Posterior vena cava (tissue), 2 donors: Measurements from ENCODE around the gene RRP12. TPM values are rescaled to one million over a fixed set of nuclear protein-coding genes. Genes with fewer than 3 reads are reported as not detected.

Experiments used
- DNase-seq: peaks from one replicate; pipeline ENCODE4 v3.0.0-alpha.2; 2020; ENCODE audit warnings: low spot score
- intact Hi-C, 2 donors: fragments of 100-400 bp; cut with DNase I; formaldehyde crosslinking; loops; one replicate each; pipeline versions ENCODE4 v1.14.1 to v1.14.2; 2022 to 2023
- total RNA-seq, 2 donors: library from RNA; stranded (reverse); fragmentation: NEBNext Ultra II Directional; extraction: Animal tissue kit (Norgen Biotek cat#: 25700); gene quantifications; one replicate each; pipeline ENCODE4 v1.2.1, GENCODE V29; 2021
- donor health status: DM: yes; HTN: yes; CAD: no.
- donor health status: DM: yes; HTN: yes; CAD: no.

Gene RRP12
- total RNA-seq, 2 donors from 2014 or later = 16.7 to 25.9 TPM

GRCh38 chr10:97373456-97373855 lies 27.7 kb downstream of the RRP12 start:
- intact Hi-C loops = no loop called here
- no peak for DNase-seq

- intact Hi-C loops = no loop called here
- no peak for DNase-seq
These were observed 28.8 kb downstream of the RRP12 start for GRCh38 chr10:97372233-97372875.

- DNase-seq = no peak
- intact Hi-C loops = no loop called here
These were observed 29.4 kb downstream of the RRP12 start for GRCh38 chr10:97371696-97372095.

GRCh38 chr10:97367126-97367649 lies 34.0 kb downstream of the RRP12 start:
- intact Hi-C loops = no loop called here
- DNase-seq = no peak

- no peak for DNase-seq
- intact Hi-C loops = no loop called here
These were observed 34.6 kb downstream of the RRP12 start for GRCh38 chr10:97366572-97366971.

GRCh38 chr10:97365761-97366351 lies 35.3 kb downstream of the RRP12 start:
- intact Hi-C loops = no loop called here

GRCh38 chr10:97363071-97363470 lies 38.1 kb downstream of the RRP12 start:
- no peak for DNase-seq
- intact Hi-C loops = no loop called here

More at GRCh38 chr10:97365761-97366351, 35.3 kb downstream of the RRP12 start:
- DNase-seq = no peak

- intact Hi-C loops = no loop called here
- no peak for DNase-seq
These were observed 38.7 kb downstream of the RRP12 start for GRCh38 chr10:97362310-97363033.

- intact Hi-C loops = no loop called here
- no peak for DNase-seq
These were observed 39.6 kb downstream of the RRP12 start for GRCh38 chr10:97361537-97361901.

- intact Hi-C loops = no loop called here
- DNase-seq = no peak
These were observed 40.2 kb downstream of the RRP12 start for GRCh38 chr10:97360705-97361536.

- DNase-seq = no peak
- intact Hi-C loops = no loop called here
These were observed 42.4 kb downstream of the RRP12 start for GRCh38 chr10:97358781-97359180.

GRCh38 chr10:97358349-97358748 lies 42.8 kb downstream of the RRP12 start:
- DNase-seq = no peak
- intact Hi-C loops = no loop called here

- intact Hi-C loops = no loop called here
- no peak for DNase-seq
These were observed 44.2 kb downstream of the RRP12 start for GRCh38 chr10:97356918-97357317.

GRCh38 chr10:97356318-97356914 lies 44.7 kb downstream of the RRP12 start:
- intact Hi-C loops = no loop called here
- no peak for DNase-seq

GRCh38 chr10:97355571-97355975 lies 45.6 kb downstream of the RRP12 start:
- intact Hi-C loops = no loop called here
- DNase-seq = no peak

GRCh38 chr10:97353945-97354344 lies 47.2 kb downstream of the RRP12 start:
- no peak for DNase-seq
- intact Hi-C loops = loop anchor here in 1 of 2 donors (1.0 kb wide), 1 partner anchor 19 kb away; no protein-coding TSS in a partner anchor

GRCh38 chr10:97349752-97350513 lies 51.2 kb downstream of the RRP12 start:
- no peak for DNase-seq
- intact Hi-C loops = no loop called here

- no peak for DNase-seq
- intact Hi-C loops = no loop called here
These were observed 53.8 kb downstream of the RRP12 start for GRCh38 chr10:97347317-97347716.
